ENCODE results near the gene SCAND1. TPM values are rescaled to one million over a fixed set of nuclear protein-coding genes. Genes with fewer than 3 reads are reported as not detected.

The SCAND1 gene
- total and polyA plus RNA-seq, 2 experiments from 2014 or later = 66.6 to 127 TPM

GRCh38 chr20:35908007-35908406, 46.3 kb downstream of the SCAND1 start:
- H3K36me3 ChIP-seq (ENCODE audit: low read depth) = no peaks in the 10 kb centered on the region; the same call in 1 of the 2 replicates
- in situ Hi-C loops (cut with MboI) = no loop called here
- H3F3A ChIP-seq (ENCODE audit: insufficient read depth) = peaks cover 10% of the 10 kb centered on the region

GRCh38 chr20:35907017-35907701, 47.1 kb downstream of the SCAND1 start:
- no peak overlapping the region for H3K4me3 ChIP-seq
- H3F3A ChIP-seq (ENCODE audit: insufficient read depth) = peaks cover 19% of the 10 kb centered on the region
- in situ Hi-C loops (cut with MboI) = no loop called here
- no peak overlapping the region for H3K27ac ChIP-seq
- TF ChIP-seq EZH2phosphoT487 (IDR thresholded peaks at IDR 0.05; ENCODE audit: insufficient read depth, low read depth) = no peak
- TF ChIP-seq EZH2 (IDR thresholded peaks at IDR 0.05; ENCODE audit: insufficient read depth, poor library complexity, severe bottlenecking) = no peak
- H3K9me2 ChIP-seq (ENCODE audit: insufficient read depth) = no peaks in the 10 kb centered on the region
- DNase-seq = no peak
- no peak overlapping the region for H3K9ac ChIP-seq
- H3K9me3 ChIP-seq (ENCODE audit: low read depth) = no peaks in the 10 kb centered on the region
- peaks cover 25% of the 10 kb centered on the region for H3K79me2 ChIP-seq (ENCODE audit: insufficient read depth)
- WGBS, 2 experiments (ENCODE audit: low coverage in 1 of 2, low lambda C conversion rate in 2 of 2, missing lambda C conversion rate in 2 of 2) = 85% methylated on average over 7 of the region's 7 CpGs
- no peak overlapping the region for H3K4me2 ChIP-seq (ENCODE audit: unreplicated experiment)
- peaks cover 7% of the 10 kb centered on the region for H3K4me1 ChIP-seq (ENCODE audit: insufficient read depth)
- H2AFZ ChIP-seq = no peak overlapping the region
- no peaks in the 10 kb centered on the region for H3K36me3 ChIP-seq (ENCODE audit: low read depth)
- no peaks in the 10 kb centered on the region for H3K27me3 ChIP-seq (replicated peaks; ENCODE audit: insufficient read depth)
- 0 out of 2 replicates have a peak, but pooled peaks cover 3% of the 10 kb centered on the region for H4K20me1 ChIP-seq (ENCODE audit: insufficient read depth)

More at GRCh38 chr20:35908007-35908406, 46.3 kb downstream of the SCAND1 start:
- H3K4me2 ChIP-seq (ENCODE audit: unreplicated experiment) = no peak overlapping the region
- H4K20me1 ChIP-seq (ENCODE audit: insufficient read depth) = no peaks in the 10 kb centered on the region
- no peaks in the 10 kb centered on the region for H3K9me2 ChIP-seq (ENCODE audit: insufficient read depth)
- H3K27me3 ChIP-seq (replicated peaks; ENCODE audit: insufficient read depth) = no peaks in the 10 kb centered on the region
- no peak overlapping the region for H3K4me3 ChIP-seq
- peaks cover 25% of the 10 kb centered on the region for H3K79me2 ChIP-seq (ENCODE audit: insufficient read depth)
- no peak overlapping the region for H3K9ac ChIP-seq
- no peak overlapping the region for H3K27ac ChIP-seq
- no peak for DNase-seq
- TF ChIP-seq EZH2 (IDR thresholded peaks at IDR 0.05; ENCODE audit: insufficient read depth, poor library complexity, severe bottlenecking) = no peak
- no peaks in the 10 kb centered on the region for H3K9me3 ChIP-seq (ENCODE audit: low read depth)
- H2AFZ ChIP-seq = no peak overlapping the region
- no peaks in the 10 kb centered on the region for H3K4me1 ChIP-seq (ENCODE audit: insufficient read depth)

GRCh38 chr20:35904982-35905663, 49.2 kb downstream of the SCAND1 start:
- Histone ChIP-seq H2AFZ (no peak overlapping the region), H3K4me2 (ENCODE audit: unreplicated experiment) (no peak overlapping the region), H3K9ac (no peak overlapping the region), H3K4me3 (no peak overlapping the region), H4K20me1 (ENCODE audit: insufficient read depth) (0 out of 2 replicates have a peak, but pooled peaks cover 3% of the 10 kb centered on the region), H3K9me2 (ENCODE audit: insufficient read depth) (no peaks in the 10 kb centered on the region), H3K79me2 (ENCODE audit: insufficient read depth) (peaks cover 34% of the 10 kb centered on the region), H3F3A (ENCODE audit: insufficient read depth) (peaks cover 37% of the 10 kb centered on the region), H3K36me3 (ENCODE audit: low read depth) (peaks cover 2% of the 10 kb centered on the region; the same call in 1 of the 2 replicates), H3K27me3 (replicated peaks; ENCODE audit: insufficient read depth) (no peaks in the 10 kb centered on the region), H3K9me3 (ENCODE audit: low read depth) (no peaks in the 10 kb centered on the region), H3K27ac (no peak overlapping the region), H3K4me1 (ENCODE audit: insufficient read depth) (peaks cover 17% of the 10 kb centered on the region)
- in situ Hi-C loops (cut with MboI) = no loop called here
- WGBS, 2 experiments (ENCODE audit: low coverage in 1 of 2, low lambda C conversion rate in 2 of 2, missing lambda C conversion rate in 2 of 2) = 87 to 91% methylated on average over 4 of the region's 4 CpGs
- TF ChIP-seq EZH2phosphoT487 (IDR thresholded peaks at IDR 0.05; ENCODE audit: insufficient read depth, low read depth) (no peak), EZH2 (IDR thresholded peaks at IDR 0.05; ENCODE audit: insufficient read depth, poor library complexity, severe bottlenecking) (no peak)
- DNase-seq = no peak

GRCh38 chr20:35903843-35904242, 50.5 kb downstream of the SCAND1 start:
- Histone ChIP-seq H3K27me3 (replicated peaks; ENCODE audit: insufficient read depth) (no peaks in the 10 kb centered on the region), H3F3A (ENCODE audit: insufficient read depth) (peaks cover 37% of the 10 kb centered on the region), H3K4me3 (no peak overlapping the region), H4K20me1 (ENCODE audit: insufficient read depth) (0 out of 2 replicates have a peak, but pooled peaks cover 3% of the 10 kb centered on the region), H3K4me2 (ENCODE audit: unreplicated experiment) (no peak overlapping the region), H3K9ac (no peak overlapping the region), H3K79me2 (ENCODE audit: insufficient read depth) (peaks cover 26% of the 10 kb centered on the region), H2AFZ (no peak overlapping the region), H3K9me2 (ENCODE audit: insufficient read depth) (no peaks in the 10 kb centered on the region), H3K36me3 (ENCODE audit: low read depth) (peaks cover 15% of the 10 kb centered on the region; the same call in 1 of the 2 replicates), H3K27ac (no peak overlapping the region), H3K4me1 (ENCODE audit: insufficient read depth) (peaks cover 17% of the 10 kb centered on the region), H3K9me3 (ENCODE audit: low read depth) (no peaks in the 10 kb centered on the region)
- in situ Hi-C loops (cut with MboI) = no loop called here
- DNase-seq = no peak
- no peak for TF ChIP-seq EZH2phosphoT487 (IDR thresholded peaks at IDR 0.05; ENCODE audit: insufficient read depth, low read depth)
- TF ChIP-seq EZH2 (IDR thresholded peaks at IDR 0.05; ENCODE audit: insufficient read depth, poor library complexity, severe bottlenecking) = no peak
- 93% methylated on average over 3 of the region's 3 CpGs for WGBS, 2 experiments (ENCODE audit: low coverage in 1 of 2, low lambda C conversion rate in 2 of 2, missing lambda C conversion rate in 2 of 2)

Small RNA genes lying within 50 kb of the gene (small RNA-seq; reads per million reads assigned to genes)
- gene RNU6-937P (ENCODE audit: low read depth, low replicate concordance) = not detected

Other genes starting within 250 kb of the SCAND1 start
- gene RBM39, start 212.2 kb downstream of the SCAND1 start, total RNA-seq (2014; rRNA removed; shearing (Covaris generic)) = 247 and 390 TPM in 2 replicates
- gene RBM39, start 212.2 kb downstream of the SCAND1 start, polyA plus RNA-seq (2016; fragmentation: Nextera tagmentation; extraction: Ambion mirVana) = 227 and 270 TPM in 2 replicates
- 23.3 and 25.0 TPM in 2 replicates for gene PHF20, start 182.5 kb downstream of the SCAND1 start, total RNA-seq (2014; rRNA removed; shearing (Covaris generic))
- gene PHF20, start 182.5 kb downstream of the SCAND1 start, polyA plus RNA-seq (2016; fragmentation: Nextera tagmentation; extraction: Ambion mirVana) = 35.4 and 37.4 TPM in 2 replicates
- gene CNBD2, start 14.1 kb upstream of the SCAND1 start, total RNA-seq (2014; rRNA removed; shearing (Covaris generic)) = 6.6 TPM in 1 of 2 replicates, not detected in the other
- 0.28 and 1.7 TPM in 2 replicates for gene CNBD2, start 14.1 kb upstream of the SCAND1 start, polyA plus RNA-seq (2016; fragmentation: Nextera tagmentation; extraction: Ambion mirVana)
- gene EPB41L1, start 200.2 kb upstream of the SCAND1 start, total RNA-seq (2014; rRNA removed; shearing (Covaris generic)) = 16.2 and 19.2 TPM in 2 replicates
- gene EPB41L1, start 200.2 kb upstream of the SCAND1 start, polyA plus RNA-seq (2016; fragmentation: Nextera tagmentation; extraction: Ambion mirVana) = 15.4 and 17.0 TPM in 2 replicates